ENCODE measurements around the gene FAM3C. TPM values are rescaled to one million over a fixed set of nuclear protein-coding genes. Genes with fewer than 3 reads are reported as not detected.

Gene FAM3C
- total RNA-seq, 2 donors from 2014 or later, result 46.3 to 57.7 TPM

- Histone ChIP-seq H3K27ac (peak overlapping the region; percentile 33), H3K4me3 (no peak overlapping the region), H3K4me1 (peaks cover 4% of the 10 kb centered on the region), H3K9me3 (no peaks in the 10 kb centered on the region), H3K27me3 (no peaks in the 10 kb centered on the region), H3K36me3 (no peaks in the 10 kb centered on the region), H3K9ac (ENCODE audit: low read depth in 2 of 2, low read length in 2 of 2) (no peak overlapping the region)
- DNase-seq, result no peak
- TF ChIP-seq CTCF (IDR thresholded peaks at IDR 0.05), result no peak
- intact Hi-C loops (cut with DNase I), result no loop called here
These were observed 10.9 kb downstream of the FAM3C start for GRCh38 chr7:121385056-121385799.

- Histone ChIP-seq H3K9ac (ENCODE audit: low read depth in 2 of 2, low read length in 2 of 2) (no peak overlapping the region), H3K4me3 (no peak overlapping the region), H3K27me3 (no peaks in the 10 kb centered on the region), H3K27ac (no peak overlapping the region), H3K9me3 (no peaks in the 10 kb centered on the region), H3K4me1 (peaks cover 4% of the 10 kb centered on the region), H3K36me3 (no peaks in the 10 kb centered on the region)
- no peak for DNase-seq
- TF ChIP-seq CTCF (IDR thresholded peaks at IDR 0.05), result no peak
- intact Hi-C loops (cut with DNase I), result no loop called here
These were observed 11.8 kb downstream of the FAM3C start for GRCh38 chr7:121384265-121384664.

GRCh38 chr7:121383235-121383910 lies 12.7 kb downstream of the FAM3C start:
- Histone ChIP-seq H3K4me1 (peaks cover 4% of the 10 kb centered on the region), H3K27me3 (no peaks in the 10 kb centered on the region), H3K9ac (ENCODE audit: low read depth in 2 of 2, low read length in 2 of 2) (no peak overlapping the region), H3K27ac (no peak overlapping the region), H3K9me3 (no peaks in the 10 kb centered on the region), H3K4me3 (no peak overlapping the region), H3K36me3 (no peaks in the 10 kb centered on the region)
- TF ChIP-seq CTCF (IDR thresholded peaks at IDR 0.05), result no peak
- DNase-seq, result no peak
- intact Hi-C loops (cut with DNase I), result no loop called here

GRCh38 chr7:121382473-121382872 lies 13.6 kb downstream of the FAM3C start:
- intact Hi-C loops (cut with DNase I), result no loop called here
- DNase-seq, result no peak
- no peaks in the 10 kb centered on the region for H3K36me3 ChIP-seq
- peaks cover 4% of the 10 kb centered on the region for H3K4me1 ChIP-seq
- no peak for TF ChIP-seq CTCF (IDR thresholded peaks at IDR 0.05)
- H3K9me3 ChIP-seq, result no peaks in the 10 kb centered on the region
- H3K4me3 ChIP-seq, result no peak overlapping the region
- no peaks in the 10 kb centered on the region for H3K27me3 ChIP-seq
- no peak overlapping the region for H3K27ac ChIP-seq
- H3K9ac ChIP-seq (ENCODE audit: low read depth in 2 of 2, low read length in 2 of 2), result no peak overlapping the region

GRCh38 chr7:121379930-121380329 lies 16.2 kb downstream of the FAM3C start:
- no peak for DNase-seq
- no peak overlapping the region for H3K9ac ChIP-seq (ENCODE audit: low read depth in 2 of 2, low read length in 2 of 2)
- intact Hi-C loops (cut with DNase I), result no loop called here
- no peaks in the 10 kb centered on the region for H3K4me1 ChIP-seq
- no peak overlapping the region for H3K4me3 ChIP-seq
- no peak for TF ChIP-seq CTCF (IDR thresholded peaks at IDR 0.05)
- no peaks in the 10 kb centered on the region for H3K9me3 ChIP-seq
- H3K36me3 ChIP-seq, result no peaks in the 10 kb centered on the region
- H3K27ac ChIP-seq, result no peak overlapping the region
- H3K27me3 ChIP-seq, result no peaks in the 10 kb centered on the region
